ENCODE data around the gene RELA. TPM values are rescaled to one million over a fixed set of nuclear protein-coding genes. Genes with fewer than 3 reads are reported as not detected.
A peak's percentile ranks its signal among the peaks of the same experiment; 100 is the strongest.

The RELA gene
- total and polyA plus RNA-seq, 2 donors (not counting 3 experiments of a cell fraction or from before 2014, with no cell fraction given): 78.7 to 105 TPM

DNA sequence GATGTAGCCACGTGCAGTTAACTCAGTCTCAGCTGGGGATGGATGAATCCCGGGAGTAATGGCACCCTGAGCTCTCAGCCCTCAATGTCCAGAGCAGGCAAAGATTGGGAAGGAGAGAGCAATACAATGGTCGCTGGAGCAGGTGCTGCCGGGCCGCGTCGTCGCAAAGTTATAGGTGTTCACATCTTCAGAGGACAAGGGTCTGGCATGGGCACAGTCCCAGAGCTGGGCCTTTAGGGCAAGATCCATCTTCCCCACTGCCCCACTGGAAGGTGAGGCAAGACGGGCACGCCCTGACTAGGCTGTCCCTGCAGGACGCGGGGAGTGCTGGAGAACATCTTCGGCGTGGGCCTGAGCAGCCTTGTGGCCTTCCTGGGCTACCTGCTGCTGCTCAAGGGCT lies 39.5 kb downstream of the RELA start:
- H3K27ac ChIP-seq (ENCODE audit: insufficient read depth, low read depth, low read length): no peak overlapping the region
- CTCF ChIA-PET: interaction anchor here (1.2 kb wide), 1 partner anchor 15 kb away, joined by 3 read pairs; the partner anchor contains the start of gene SIPA1
- no TSS peak for BruUV-seq (replicated peaks)

DNA sequence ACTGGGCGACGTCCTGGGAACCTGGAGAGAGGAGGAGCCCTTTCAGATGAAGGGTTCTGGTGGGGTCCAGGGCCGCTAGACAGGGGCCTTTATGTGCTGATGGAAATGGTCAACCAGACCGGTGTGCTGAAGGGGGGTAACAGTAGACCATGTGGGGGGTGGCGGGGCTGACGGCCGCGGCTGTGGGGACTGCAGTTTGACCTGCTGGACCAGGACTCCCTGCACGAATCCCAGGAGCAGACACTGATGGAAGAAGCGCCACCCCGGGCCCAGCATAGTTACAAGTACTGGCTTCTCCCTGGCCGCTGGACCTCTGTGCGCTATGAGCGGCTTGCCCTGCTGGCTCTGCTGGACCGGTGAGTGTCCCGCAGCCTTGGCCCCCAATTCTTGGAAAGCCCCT lies 40.7 kb downstream of the RELA start:
- H3K79me2 ChIP-seq (ENCODE audit: control insufficient read depth, insufficient read depth, low read length): peaks cover 10% of the 10 kb centered on the region
- no peak overlapping the region for H3K9ac ChIP-seq (replicated peaks; ENCODE audit: extremely low read depth, insufficient read depth, low read length)
- no peak overlapping the region for H3K27ac ChIP-seq (ENCODE audit: insufficient read depth, low read depth, low read length)
- ChIA-PET CTCF (interaction anchor here (1.2 kb wide), 1 partner anchor 16 kb away, joined by 3 read pairs; the partner anchor contains the start of gene SIPA1), POLR2A (no interaction called here)
- no peaks in the 10 kb centered on the region for H4K20me1 ChIP-seq (replicated peaks; ENCODE audit: control insufficient read depth, extremely low read depth, insufficient read depth, low read length)
- intact Hi-C loops (cut with micrococcal nuclease): no loop called here
- no TSS peak for BruUV-seq (replicated peaks)
- H3K9me1 ChIP-seq (replicated peaks; ENCODE audit: control insufficient read depth, extremely low read depth, insufficient read depth, low read length): no peaks in the 10 kb centered on the region
- no peaks in the 10 kb centered on the region for H3K27me3 ChIP-seq (ENCODE audit: control insufficient read depth in 2 of 2, insufficient read depth in 2 of 2, low read length in 2 of 2)
- peaks cover 7 to 66% of the 10 kb centered on the region in 2 experiments for H3K36me3 ChIP-seq (ENCODE audit: control insufficient read depth in 2 of 2, extremely low read depth in 1 of 2, insufficient read depth in 2 of 2, low read length in 2 of 2)
- H2AFZ ChIP-seq (ENCODE audit: low read depth, low read length): no peak overlapping the region
- peaks cover under 1% of the 10 kb centered on the region for H3K4me1 ChIP-seq (ENCODE audit: control insufficient read depth, extremely low read depth, insufficient read depth, low read length)
- FAIRE-seq (no peak), DNase-seq (ENCODE audit: low read depth, low spot score) (no peak)
- H3K4me2 ChIP-seq (ENCODE audit: insufficient read depth, low read length): no peak overlapping the region
- no peak overlapping the region for H3K4me3 ChIP-seq (replicated peaks in 1 of 3; ENCODE audit: insufficient read depth in 1 of 3, low read depth in 1 of 3, low read length in 3 of 3)
- H3K9me3 ChIP-seq (replicated peaks; ENCODE audit: control insufficient read depth, insufficient read depth, low read length): no peaks in the 10 kb centered on the region
- peak; percentile 21 for TF ChIP-seq POLR2AphosphoS5 (IDR thresholded peaks at IDR 0.05; ENCODE audit: insufficient read depth, low read depth, low read length)
- TF ChIP-seq MYC (IDR thresholded peaks at IDR 0.05; ENCODE audit: low read depth, low read length): no peak
- dilution Hi-C loops (cut with MboI; ENCODE audit: extremely low pct_ligation_motif_present, low sequenced_read_pairs): no loop called here

More for the DNA sequence above, 39.5 kb downstream of the RELA start:
- no peaks in the 10 kb centered on the region for H3K9me1 ChIP-seq (replicated peaks; ENCODE audit: control insufficient read depth, extremely low read depth, insufficient read depth, low read length)
- H3K27me3 ChIP-seq (ENCODE audit: control insufficient read depth in 2 of 2, insufficient read depth in 2 of 2, low read length in 2 of 2): no peaks in the 10 kb centered on the region
- dilution Hi-C loops (cut with MboI; ENCODE audit: extremely low pct_ligation_motif_present, low sequenced_read_pairs): no loop called here
- H3K4me3 ChIP-seq (replicated peaks in 1 of 3; ENCODE audit: insufficient read depth in 1 of 3, low read depth in 1 of 3, low read length in 3 of 3): no peak overlapping the region
- H3K9me3 ChIP-seq (replicated peaks; ENCODE audit: control insufficient read depth, insufficient read depth, low read length): no peaks in the 10 kb centered on the region
- H4K20me1 ChIP-seq (replicated peaks; ENCODE audit: control insufficient read depth, extremely low read depth, insufficient read depth, low read length): no peaks in the 10 kb centered on the region
- no peak overlapping the region for H3K4me2 ChIP-seq (ENCODE audit: insufficient read depth, low read length)
- no peaks in the 10 kb centered on the region for H3K4me1 ChIP-seq (ENCODE audit: control insufficient read depth, extremely low read depth, insufficient read depth, low read length)
- no peak overlapping the region for H2AFZ ChIP-seq (ENCODE audit: low read depth, low read length)
- FAIRE-seq (no peak), DNase-seq (ENCODE audit: low read depth, low spot score) (no peak)
- H3K36me3 ChIP-seq (ENCODE audit: control insufficient read depth in 2 of 2, extremely low read depth in 1 of 2, insufficient read depth in 2 of 2, low read length in 2 of 2): peaks cover 15 to 69% of the 10 kb centered on the region in 2 experiments
- POLR2A ChIA-PET: interaction anchor here (0.6 kb wide), 1 partner anchor 1638 kb away, joined by 11 read pairs; no protein-coding TSS in a partner anchor
- H3K79me2 ChIP-seq (ENCODE audit: control insufficient read depth, insufficient read depth, low read length): peaks cover 3% of the 10 kb centered on the region
- TF ChIP-seq FOS (IDR thresholded peaks at IDR 0.05; ENCODE audit: borderline replicate concordance, insufficient read depth, low read length): no peak
- TF ChIP-seq, protein P1, sequence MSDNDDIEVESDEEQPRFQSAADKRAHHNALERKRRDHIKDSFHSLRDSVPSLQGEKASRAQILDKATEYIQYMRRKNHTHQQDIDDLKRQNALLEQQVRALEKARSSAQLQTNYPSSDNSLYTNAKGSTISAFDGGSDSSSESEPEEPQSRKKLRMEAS (IDR thresholded peaks at IDR 0.05; ENCODE audit: insufficient read depth, insufficient read length): no peak
- intact Hi-C loops (cut with micrococcal nuclease): no loop called here
- no peak overlapping the region for H3K9ac ChIP-seq (replicated peaks; ENCODE audit: extremely low read depth, insufficient read depth, low read length)

All from endothelial cell of umbilical vein (primary cell).